GM20000 (cell line): ENCODE results near the gene DDX24.
A peak's percentile ranks its signal among the peaks of the same experiment; 100 is the strongest.

ENCODE experiments used
- DNase-seq: peaks from one replicate; pipeline ENCODE4 v3.0.0; 2012; ENCODE audit warnings: low spot score
- TF ChIP-seq, protein P1 (sequence below): IDR thresholded peaks from 2 replicates; pipeline ENCODE4 v1.5.1; 2012; ENCODE audit warnings: mild to moderate bottlenecking, control low read depth; ENCODE audit errors: extremely low read depth, missing control alignments

The DDX24 gene

DNA sequence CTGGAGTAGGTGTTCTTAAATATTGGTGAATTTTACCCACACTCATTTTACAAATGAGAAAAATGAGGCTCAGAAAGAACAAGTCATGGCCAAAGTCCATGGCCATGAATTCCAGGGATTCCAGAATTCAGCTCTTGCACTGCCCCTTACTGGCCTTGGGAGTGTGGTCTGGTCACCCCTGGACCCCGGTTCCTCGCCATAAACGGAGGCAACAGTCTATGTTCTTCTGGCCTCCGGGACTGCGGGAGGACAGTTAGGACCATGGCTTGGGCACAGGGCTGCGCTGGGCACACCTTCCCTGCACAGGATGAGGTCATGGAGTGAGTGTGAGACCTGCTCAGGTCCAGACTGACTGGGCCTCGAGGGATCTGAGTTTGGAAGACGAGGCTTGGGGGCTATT lies 77.0 kb downstream of the DDX24 start:
- no peak for DNase-seq
- TF ChIP-seq, protein P1, sequence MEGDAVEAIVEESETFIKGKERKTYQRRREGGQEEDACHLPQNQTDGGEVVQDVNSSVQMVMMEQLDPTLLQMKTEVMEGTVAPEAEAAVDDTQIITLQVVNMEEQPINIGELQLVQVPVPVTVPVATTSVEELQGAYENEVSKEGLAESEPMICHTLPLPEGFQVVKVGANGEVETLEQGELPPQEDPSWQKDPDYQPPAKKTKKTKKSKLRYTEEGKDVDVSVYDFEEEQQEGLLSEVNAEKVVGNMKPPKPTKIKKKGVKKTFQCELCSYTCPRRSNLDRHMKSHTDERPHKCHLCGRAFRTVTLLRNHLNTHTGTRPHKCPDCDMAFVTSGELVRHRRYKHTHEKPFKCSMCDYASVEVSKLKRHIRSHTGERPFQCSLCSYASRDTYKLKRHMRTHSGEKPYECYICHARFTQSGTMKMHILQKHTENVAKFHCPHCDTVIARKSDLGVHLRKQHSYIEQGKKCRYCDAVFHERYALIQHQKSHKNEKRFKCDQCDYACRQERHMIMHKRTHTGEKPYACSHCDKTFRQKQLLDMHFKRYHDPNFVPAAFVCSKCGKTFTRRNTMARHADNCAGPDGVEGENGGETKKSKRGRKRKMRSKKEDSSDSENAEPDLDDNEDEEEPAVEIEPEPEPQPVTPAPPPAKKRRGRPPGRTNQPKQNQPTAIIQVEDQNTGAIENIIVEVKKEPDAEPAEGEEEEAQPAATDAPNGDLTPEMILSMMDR, result no peak

DNA sequence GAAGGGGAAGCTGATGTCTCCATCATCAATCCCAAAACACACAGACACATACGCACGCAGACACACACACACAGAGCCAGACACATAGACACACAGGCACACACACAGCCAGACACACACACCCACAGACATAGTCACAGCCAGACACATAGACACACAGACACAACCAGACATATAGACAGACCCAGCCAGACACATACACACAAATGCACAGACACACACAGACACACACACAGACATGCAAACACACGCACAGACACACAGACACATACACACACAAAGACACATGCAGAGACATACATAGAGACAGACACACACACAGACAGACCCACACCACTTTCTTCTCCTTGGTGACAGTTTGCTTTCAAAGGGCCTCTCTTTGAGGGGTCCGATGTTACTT lies 77.6 kb downstream of the DDX24 start:
- DNase-seq, result no peak

DNA sequence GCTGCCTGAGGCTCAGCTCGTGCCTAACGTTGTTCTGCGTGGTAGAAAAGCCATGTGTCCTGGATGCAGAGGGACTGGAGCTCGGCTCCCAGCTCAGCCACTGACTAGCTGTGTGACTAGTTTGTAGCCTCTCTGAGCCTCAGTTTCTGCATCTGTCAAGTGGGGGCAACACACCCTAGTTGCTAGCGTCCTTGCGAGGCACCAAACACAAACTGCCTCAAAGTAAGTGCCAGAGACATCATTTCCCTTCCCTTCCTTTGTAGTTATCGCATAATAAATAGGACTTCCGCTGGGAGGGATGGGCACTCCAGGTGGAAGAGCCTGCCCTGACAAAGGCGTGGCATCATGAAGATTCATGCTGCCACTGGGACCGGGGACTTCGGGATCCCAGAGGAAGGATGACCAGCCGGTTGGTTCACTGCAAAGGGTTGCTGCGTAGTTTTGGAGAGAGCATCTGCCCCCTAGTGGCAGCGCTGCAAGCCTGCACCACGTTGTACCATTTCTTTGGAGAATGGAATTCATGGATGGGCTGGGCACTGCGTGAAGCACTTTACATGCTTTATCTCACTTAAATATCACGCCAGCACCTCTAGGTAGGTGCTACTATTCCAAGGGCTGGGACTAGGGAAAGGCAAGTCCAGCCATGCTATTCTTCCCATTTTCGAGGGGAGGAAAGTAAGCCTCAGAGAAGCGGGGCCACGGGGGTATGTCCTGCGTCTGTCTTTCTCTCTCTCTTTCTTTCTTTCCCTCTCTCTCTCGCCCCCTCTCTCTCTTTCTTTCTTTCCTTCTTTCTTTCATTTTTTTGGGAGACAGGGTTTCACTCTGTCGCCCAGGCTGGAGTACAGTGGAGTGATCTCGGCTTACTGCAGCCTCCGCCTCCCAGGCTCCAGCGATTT lies 79.3 kb downstream of the DDX24 start:
- TF ChIP-seq, protein P1, result peak; percentile 97
- peak; percentile 79 for DNase-seq

More for the DNA sequence above, 77.6 kb downstream of the DDX24 start:
- TF ChIP-seq, protein P1, result no peak

DNA sequence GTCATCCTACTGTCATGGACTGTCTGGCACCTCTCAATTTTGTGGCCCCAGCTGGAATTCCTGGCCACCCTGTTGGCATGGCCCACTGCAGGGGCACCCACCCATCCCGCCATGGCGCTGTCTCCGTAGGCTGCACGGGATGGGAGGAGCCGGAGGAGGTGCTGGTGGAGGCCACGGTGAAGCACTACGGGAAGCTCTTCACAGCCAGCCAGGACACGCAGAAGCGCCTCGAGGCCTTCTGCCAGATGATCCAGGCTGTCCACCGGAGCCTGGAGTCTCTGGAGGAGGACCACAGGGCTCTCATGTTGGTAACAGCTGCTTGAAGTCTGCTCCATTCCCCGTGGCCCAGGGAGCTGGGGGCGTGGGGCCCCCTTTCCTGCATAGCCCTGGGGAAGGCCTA lies 80.0 kb downstream of the DDX24 start:
- no peak for DNase-seq
- TF ChIP-seq, protein P1, result no peak

DNA sequence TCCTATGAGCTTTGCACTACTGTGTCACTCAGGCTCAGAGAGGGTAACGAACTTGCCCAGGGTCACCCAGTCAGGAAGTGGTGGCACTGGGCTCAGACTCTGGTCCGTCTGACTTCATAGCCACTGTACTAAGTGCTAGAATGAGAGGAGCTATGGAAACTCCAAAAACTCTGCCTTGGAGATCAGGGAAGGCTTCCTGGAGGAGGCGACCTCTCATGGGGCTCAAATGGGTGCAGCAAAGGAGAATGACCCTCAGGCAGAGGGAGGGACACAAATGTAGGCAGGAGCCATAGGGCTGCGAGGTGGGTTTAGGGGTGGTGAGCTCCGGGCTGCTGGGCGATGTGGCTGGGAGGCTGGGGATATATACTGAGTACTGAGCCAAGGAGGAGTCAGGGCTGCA lies 80.7 kb downstream of the DDX24 start:
- TF ChIP-seq, protein P1, result no peak
- no peak for DNase-seq

DNA sequence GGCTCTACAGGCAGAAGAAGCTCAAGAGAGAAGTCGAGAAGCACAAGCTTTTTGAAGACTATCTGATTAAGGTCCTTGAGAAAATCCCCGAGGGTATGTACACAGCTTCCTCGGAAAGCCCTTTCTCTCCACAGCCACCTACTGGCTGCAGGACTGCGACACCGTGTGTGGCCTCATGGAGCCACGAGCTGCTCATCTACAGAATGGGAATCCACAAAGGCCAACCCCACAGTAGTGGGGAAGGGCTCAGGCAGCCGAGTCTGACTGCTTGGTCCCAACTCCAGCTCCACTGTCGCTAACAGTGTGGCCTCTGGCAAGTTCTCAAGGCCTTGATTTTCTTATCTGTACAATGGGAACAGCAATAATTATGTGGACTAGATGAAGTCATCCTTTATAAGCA lies 81.4 kb downstream of the DDX24 start:
- no peak for DNase-seq

DNA sequence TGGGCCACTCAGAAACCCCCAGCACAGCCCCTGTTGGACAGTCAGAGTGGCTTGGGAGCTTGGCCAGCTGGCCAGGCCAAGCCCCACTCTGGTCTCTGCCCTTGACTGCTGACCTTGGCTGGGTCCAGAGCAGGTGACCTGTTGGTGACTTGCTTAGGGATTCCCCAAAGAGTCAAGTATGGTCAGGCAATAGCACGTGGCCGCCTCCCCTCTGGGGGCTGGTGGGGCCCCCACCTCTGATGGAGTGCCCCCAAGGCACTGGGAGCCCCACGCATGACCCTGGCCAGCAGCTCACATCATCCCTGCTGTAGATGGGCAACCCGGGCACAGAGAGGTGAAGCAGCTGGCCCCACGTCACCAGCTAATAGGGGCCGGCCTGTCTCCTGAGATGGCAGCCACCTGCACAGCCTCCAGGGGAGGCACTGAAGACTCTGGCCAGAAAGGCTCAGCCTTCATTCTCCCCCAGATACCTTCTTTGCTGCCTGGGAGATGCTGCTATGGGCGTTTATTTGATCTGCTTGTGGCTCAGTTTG lies 82.1 kb downstream of the DDX24 start:
- DNase-seq, result no peak
- TF ChIP-seq, protein P1, result no peak

More for the DNA sequence above, 81.4 kb downstream of the DDX24 start:
- TF ChIP-seq, protein P1, result peak; percentile 17
